ENCODE data around the gene CRACR2B.

CRACR2B gene

GRCh38 chr11:849951-850774 lies 22.4 kb downstream of the CRACR2B start:
- H3K4me3 ChIP-seq (replicated peaks; ENCODE audit: low read depth, low read length) = no peak overlapping the region

DNA sequence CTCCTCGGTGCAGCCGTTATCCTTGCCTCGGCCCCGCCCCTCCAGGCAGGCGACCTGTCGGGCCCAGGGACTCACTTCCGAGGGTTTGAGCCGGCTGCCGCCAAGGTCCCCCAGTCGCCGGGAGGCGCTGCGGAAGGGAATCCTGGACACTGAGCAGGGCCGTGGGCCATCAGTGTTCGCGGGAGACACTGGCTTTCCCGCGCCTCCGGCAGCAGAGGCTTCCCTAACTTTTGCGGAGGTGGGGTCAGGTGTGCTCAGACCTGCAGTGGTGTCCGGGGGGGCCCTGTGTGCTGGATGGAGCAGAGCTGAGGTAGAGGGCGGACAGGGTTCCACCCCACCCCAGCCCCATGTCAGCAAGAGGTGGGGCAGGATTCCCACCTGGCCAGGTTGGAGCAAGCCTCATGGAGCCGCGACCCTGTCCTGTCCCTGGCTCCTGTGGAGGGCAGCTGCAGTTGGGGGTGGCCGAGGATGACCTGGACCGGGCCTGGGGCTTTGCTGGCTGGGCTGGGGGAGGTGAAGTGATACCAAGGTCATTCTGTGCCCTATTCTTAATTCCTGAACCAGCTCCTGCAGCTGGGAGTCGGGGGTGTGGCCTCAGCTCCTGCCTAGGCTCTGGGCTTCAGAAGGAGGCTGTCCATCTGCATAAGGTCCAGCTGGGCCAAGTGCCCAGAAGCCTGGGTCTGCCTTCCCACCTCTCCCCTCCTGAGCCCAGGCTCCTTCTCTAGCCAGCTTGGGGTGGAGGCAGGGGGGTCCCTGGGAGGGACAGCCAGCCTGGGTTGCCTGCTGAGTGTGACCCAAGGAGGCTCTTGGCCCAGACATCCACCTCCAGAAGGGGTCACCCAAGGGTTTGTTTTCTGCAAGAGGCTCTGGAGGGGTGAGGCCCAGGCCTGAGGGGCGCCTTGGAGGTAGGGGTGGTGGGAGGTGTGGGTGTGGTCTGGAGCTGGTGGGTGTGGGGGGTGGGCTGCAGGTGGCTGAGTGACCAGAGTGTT lies 23.4 kb downstream of the CRACR2B start:
- TF ChIP-seq CTCF (IDR thresholded peaks at IDR 0.05; ENCODE audit: insufficient read depth, low read length, poor library complexity, severe bottlenecking) = peak; percentile 26
- Histone ChIP-seq H3K27me3 (replicated peaks; ENCODE audit: control insufficient read depth, insufficient read depth, low read length) (no peaks in the 10 kb centered on the region; the same call in 1 of the 2 replicates), H3K36me3 (ENCODE audit: control insufficient read depth, insufficient read depth, low read length) (no peaks in the 10 kb centered on the region), H3K4me3 (replicated peaks; ENCODE audit: low read depth, low read length) (no peak overlapping the region)
- no peak for DNase-seq (ENCODE audit: extremely low read depth, insufficient read length)

More at GRCh38 chr11:849951-850774, 22.4 kb downstream of the CRACR2B start:
- H3K27me3 ChIP-seq (replicated peaks; ENCODE audit: control insufficient read depth, insufficient read depth, low read length) = no peaks in the 10 kb centered on the region; the same call in 1 of the 2 replicates
- no peaks in the 10 kb centered on the region for H3K36me3 ChIP-seq (ENCODE audit: control insufficient read depth, insufficient read depth, low read length)
- no peak for TF ChIP-seq CTCF (IDR thresholded peaks at IDR 0.05; ENCODE audit: insufficient read depth, low read length, poor library complexity, severe bottlenecking)
- DNase-seq (ENCODE audit: extremely low read depth, insufficient read length) = no peak

DNA sequence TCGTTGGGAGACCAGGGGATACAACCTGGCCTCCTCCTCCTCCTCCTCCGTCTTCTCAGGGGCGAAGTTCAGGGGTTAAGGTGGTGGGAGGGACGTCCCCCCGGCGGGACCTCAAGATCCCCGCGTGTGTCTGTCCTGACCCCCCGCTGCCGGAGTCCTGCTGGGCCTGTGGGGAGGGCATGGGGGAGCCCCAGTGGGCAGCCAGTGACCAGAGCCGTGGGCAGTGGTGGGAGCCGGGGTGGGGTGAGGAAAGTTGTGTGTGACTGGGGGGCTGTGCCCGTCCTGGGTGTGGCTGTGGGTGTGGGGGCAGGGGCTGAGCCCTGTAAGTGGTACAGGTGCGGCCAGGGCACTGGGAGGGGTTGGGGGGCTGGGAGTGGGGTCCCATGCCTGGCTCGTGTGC lies 25.0 kb downstream of the CRACR2B start:
- TF ChIP-seq CTCF (IDR thresholded peaks at IDR 0.05; ENCODE audit: insufficient read depth, low read length, poor library complexity, severe bottlenecking) = no peak
- H3K4me3 ChIP-seq (replicated peaks; ENCODE audit: low read depth, low read length) = no peak overlapping the region
- H3K36me3 ChIP-seq (ENCODE audit: control insufficient read depth, insufficient read depth, low read length) = no peaks in the 10 kb centered on the region
- no peak for DNase-seq (ENCODE audit: extremely low read depth, insufficient read length)
- H3K27me3 ChIP-seq (replicated peaks; ENCODE audit: control insufficient read depth, insufficient read depth, low read length) = no peaks in the 10 kb centered on the region; the same call in 1 of the 2 replicates

DNA sequence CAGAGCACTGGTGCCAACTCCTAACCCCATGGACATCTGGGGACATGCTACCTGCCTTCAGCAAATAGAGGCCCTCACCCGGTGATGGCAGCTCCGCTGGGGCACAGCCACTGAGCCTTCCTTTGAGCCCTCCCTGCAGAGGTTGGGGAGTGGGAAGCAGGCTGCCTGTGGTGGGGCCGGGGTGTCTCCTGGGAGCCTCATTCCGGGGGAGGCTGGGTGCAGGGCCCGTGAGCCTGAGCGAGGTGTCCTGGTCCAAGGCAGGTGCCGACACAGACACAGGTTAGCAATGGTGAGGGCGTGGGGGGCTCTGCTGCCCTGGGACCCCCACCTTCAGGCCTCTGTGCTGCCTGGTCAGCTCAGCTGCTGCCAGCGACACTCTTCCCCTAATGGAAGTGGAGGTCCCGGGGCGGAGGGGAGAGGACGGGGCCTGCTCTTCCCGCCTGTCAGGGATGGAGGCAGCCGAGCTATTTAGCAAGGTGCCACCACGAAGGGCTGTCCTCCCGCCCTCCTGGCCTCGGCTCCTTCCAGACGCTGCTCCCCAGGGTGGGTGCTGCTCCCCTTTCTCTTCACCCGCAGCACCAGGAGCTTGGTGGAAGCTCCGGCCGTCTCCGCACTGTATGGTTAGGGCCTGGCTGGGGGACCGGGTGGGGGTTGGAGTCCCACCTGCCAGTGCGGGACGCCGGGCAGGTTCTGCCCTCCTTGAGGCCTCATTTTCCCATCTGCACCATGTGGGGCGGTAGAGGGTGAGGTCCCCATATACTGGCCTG lies 26.1 kb downstream of the CRACR2B start:
- no peaks in the 10 kb centered on the region; the same call in 1 of the 2 replicates for H3K27me3 ChIP-seq (replicated peaks; ENCODE audit: control insufficient read depth, insufficient read depth, low read length)
- no peak for TF ChIP-seq CTCF (IDR thresholded peaks at IDR 0.05; ENCODE audit: insufficient read depth, low read length, poor library complexity, severe bottlenecking)
- H3K4me3 ChIP-seq (replicated peaks; ENCODE audit: low read depth, low read length) = no peak overlapping the region
- DNase-seq (ENCODE audit: extremely low read depth, insufficient read length) = no peak
- no peaks in the 10 kb centered on the region for H3K36me3 ChIP-seq (ENCODE audit: control insufficient read depth, insufficient read depth, low read length)

GRCh38 chr11:854601-855329 lies 27.0 kb downstream of the CRACR2B start:
- TF ChIP-seq CTCF (IDR thresholded peaks at IDR 0.05; ENCODE audit: insufficient read depth, low read length, poor library complexity, severe bottlenecking) = no peak
- H3K4me3 ChIP-seq (replicated peaks; ENCODE audit: low read depth, low read length) = no peak overlapping the region
- DNase-seq (ENCODE audit: extremely low read depth, insufficient read length) = no peak
- H3K36me3 ChIP-seq (ENCODE audit: control insufficient read depth, insufficient read depth, low read length) = no peaks in the 10 kb centered on the region
- no peaks in the 10 kb centered on the region; the same call in 1 of the 2 replicates for H3K27me3 ChIP-seq (replicated peaks; ENCODE audit: control insufficient read depth, insufficient read depth, low read length)
